H1 (cell line): ENCODE measurements around the gene UBR3. TPM values are rescaled to one million over a fixed set of nuclear protein-coding genes. Genes with fewer than 3 reads are reported as not detected.

Experiments
- CTCF ChIA-PET: fragments of 300-600 bp; sonication (Branson Sonifier 250); formaldehyde crosslinking; loops from one replicate; lab custom pipeline; 2021; ENCODE audit not compliant: partially characterized antibody; lab: Charles Lee
- POLR2A ChIA-PET: fragments of 300-600 bp; sonication (Branson Sonifier 250); formaldehyde crosslinking; loops from one replicate; lab custom pipeline; 2021; ENCODE audit warnings: inconsistent platforms; ENCODE audit not compliant: partially characterized antibody; lab: Charles Lee
- DNase-seq, 2 experiments: peaks; one replicate each; pipeline versions ENCODE4 v3.0.0 to v3.0.0-alpha.2; 2010 to 2022; ENCODE audit warnings: low spot score in 2 of 2, low read depth in 1 of 2, mixed read lengths in 1 of 2
- FAIRE-seq: peaks from 2 replicates; lab custom pipeline; 2011; peaks lifted over from hg19 to GRCh38; lab: Jason Lieb, UNC
- H2AFZ ChIP-seq: 2 replicates; pipeline ENCODE4 v1.8.1; 2012; ENCODE audit warnings: low read length, inconsistent platforms
- H2AK5ac ChIP-seq: 2 replicates; pipeline ENCODE4 v1.6.1; 2013; ENCODE audit warnings: low read depth, low read length
- H2BK120ac ChIP-seq: replicated peaks from 2 replicates; pipeline ENCODE3; 2013; ENCODE audit warnings: low read depth, low read length, inconsistent platforms
- H2BK12ac ChIP-seq: 2 replicates; pipeline ENCODE4 v1.6.1; 2013; ENCODE audit warnings: low read depth, low read length
- H2BK15ac ChIP-seq: 2 replicates; pipeline ENCODE4 v1.6.1; 2013; ENCODE audit warnings: low read length
- H2BK20ac ChIP-seq: 2 replicates; pipeline ENCODE4 v1.6.1; 2013; ENCODE audit warnings: low read length
- H2BK5ac ChIP-seq: 2 replicates; pipeline ENCODE4 v1.6.1; 2013; ENCODE audit warnings: low read depth, low read length
- H3K14ac ChIP-seq: 2 replicates; pipeline ENCODE4 v1.6.1; 2013; ENCODE audit warnings: inconsistent platforms; ENCODE audit not compliant: insufficient read length
- H3K18ac ChIP-seq: 2 replicates; pipeline ENCODE4 v1.6.1; 2013; ENCODE audit warnings: low read length; ENCODE audit errors: extremely low read depth
- H3K23ac ChIP-seq: 2 replicates; pipeline ENCODE4 v1.6.1; 2013; ENCODE audit warnings: inconsistent platforms; ENCODE audit not compliant: insufficient read length
- H3K23me2 ChIP-seq: 2 replicates; pipeline ENCODE4 v1.6.1; 2013; ENCODE audit warnings: low read depth, low read length
- H3K27ac ChIP-seq: 2 replicates; pipeline ENCODE4 v1.6.1; 2011; ENCODE audit warnings: low read depth, low read length, inconsistent platforms
- H3K27me3 ChIP-seq, 4 experiments: replicated peaks in 1 of 4; 1 replicate in 1 of 4; 2 replicates in 3 of 4; pipeline versions ENCODE4 v1.6.1 to v1.8.1; 2011 to 2013; ENCODE audit warnings: low read length in 3 of 4, mild to moderate bottlenecking in 3 of 4, inconsistent platforms in 2 of 4, mixed read lengths in 2 of 4, moderate library complexity in 1 of 4; ENCODE audit not compliant: control insufficient read depth in 3 of 4, insufficient read depth in 3 of 4; ENCODE audit errors: extremely low read depth in 1 of 4
- H3K36me3 ChIP-seq, 4 experiments: 2 replicates each; pipeline versions ENCODE4 v1.6.1 to v1.8.1; 2011 to 2013; ENCODE audit warnings: mild to moderate bottlenecking in 4 of 4, low read length in 3 of 4, moderate library complexity in 2 of 4, control low read depth in 1 of 4, inconsistent platforms in 1 of 4; ENCODE audit not compliant: insufficient read depth in 4 of 4, control insufficient read depth in 2 of 4
- H3K4ac ChIP-seq: replicated peaks from 2 replicates; pipeline ENCODE3; 2013; ENCODE audit warnings: low read length, low read depth, mixed read lengths, inconsistent platforms; ENCODE audit not compliant: insufficient read length
- H3K4me1 ChIP-seq, 4 experiments: replicated peaks in 1 of 4; 1 replicate in 1 of 4; 2 replicates in 3 of 4; pipeline versions ENCODE4 v1.6.1 to v1.8.1; 2011 to 2013; ENCODE audit warnings: low read length in 3 of 4, inconsistent platforms in 2 of 4, mixed read lengths in 1 of 4; ENCODE audit not compliant: insufficient read depth in 4 of 4, control insufficient read depth in 3 of 4
- H3K4me2 ChIP-seq, 2 experiments: 2 replicates each; pipeline versions ENCODE4 v1.6.1 to v1.8.1; 2011 to 2013; ENCODE audit warnings: low read depth in 2 of 2, low read length in 2 of 2, control low read depth in 1 of 2, inconsistent platforms in 1 of 2, mild to moderate bottlenecking in 1 of 2; ENCODE audit not compliant: insufficient read depth in 1 of 2
- H3K4me3 ChIP-seq, 4 experiments: fragments of 200-600, 300-600 bp in 1 of 4; sonication (generic), shearing (Covaris generic), sonication (Bioruptor Twin) in 1 of 4; 2 replicates each; pipeline versions ENCODE4 v1.5.1 to v1.8.1; 2011 to 2016; ENCODE audit warnings: low read length in 4 of 4, low read depth in 3 of 4, control low read depth in 2 of 4, inconsistent platforms in 2 of 4, mild to moderate bottlenecking in 2 of 4, mixed read lengths in 1 of 4, moderate library complexity in 1 of 4; ENCODE audit not compliant: insufficient read depth in 2 of 4; ENCODE audit errors: extremely low read depth in 1 of 4
- H3K56ac ChIP-seq: replicated peaks from 2 replicates; pipeline ENCODE3; 2013; ENCODE audit warnings: low read depth, mild to moderate bottlenecking, mixed read lengths, low read length, inconsistent platforms; ENCODE audit not compliant: insufficient read length
- H3K79me1 ChIP-seq: 2 replicates; pipeline ENCODE4 v1.6.1; 2013; ENCODE audit warnings: low read depth, low read length, control low read depth
- H3K79me2 ChIP-seq, 2 experiments: 2 replicates each; pipeline versions ENCODE4 v1.6.1 to v1.8.1; 2012 to 2013; ENCODE audit warnings: low read length in 2 of 2, mild to moderate bottlenecking in 2 of 2, inconsistent platforms in 1 of 2; ENCODE audit not compliant: insufficient read depth in 2 of 2, control insufficient read depth in 1 of 2
- H3K9ac ChIP-seq, 4 experiments: replicated peaks in 1 of 4; 1 replicate in 1 of 4; 2 replicates in 3 of 4; pipeline versions ENCODE4 v1.6.1 to v1.8.1; 2011 to 2013; ENCODE audit warnings: low read depth in 3 of 4, low read length in 3 of 4, control low read depth in 2 of 4, mild to moderate bottlenecking in 2 of 4, moderate library complexity in 2 of 4, inconsistent platforms in 1 of 4; ENCODE audit errors: extremely low read depth in 1 of 4
- H3K9me3 ChIP-seq, 2 experiments: 2 replicates each; pipeline versions ENCODE4 v1.6.1 to v1.8.1; 2012 to 2013; ENCODE audit warnings: mild to moderate bottlenecking in 2 of 2, moderate library complexity in 2 of 2, control low read depth in 1 of 2, inconsistent platforms in 1 of 2, low read depth in 1 of 2, low read length in 1 of 2, mixed read lengths in 1 of 2; ENCODE audit not compliant: insufficient read depth in 2 of 2
- H4K20me1 ChIP-seq, 2 experiments: replicated peaks in 1 of 2; 2 replicates each; pipeline versions ENCODE3 to v1.8.1; 2011 to 2013; ENCODE audit warnings: inconsistent platforms in 2 of 2, low read length in 2 of 2, mild to moderate bottlenecking in 1 of 2; ENCODE audit not compliant: insufficient read depth in 2 of 2, control insufficient read depth in 1 of 2
- H4K5ac ChIP-seq: 2 replicates; pipeline ENCODE4 v1.6.1; 2013; ENCODE audit warnings: low read length, low read depth, mixed read lengths, inconsistent platforms; ENCODE audit not compliant: insufficient read length
- H4K8ac ChIP-seq: 2 replicates; pipeline ENCODE4 v1.8.0; 2013; ENCODE audit warnings: mild to moderate bottlenecking, moderate library complexity, low read length, inconsistent platforms; ENCODE audit not compliant: insufficient read depth; ENCODE audit errors: extremely low read depth
- H4K91ac ChIP-seq: replicated peaks from 2 replicates; pipeline ENCODE3; 2013; ENCODE audit warnings: low read length, mixed read lengths, inconsistent platforms; ENCODE audit not compliant: insufficient read length
- BCL11A ChIP-seq, 2 experiments: IDR thresholded peaks; one replicate each; pipeline ENCODE4 v1.6.1; 2011; ENCODE audit warnings: low read depth in 2 of 2, low read length in 2 of 2, mild to moderate bottlenecking in 2 of 2
- CHD1 ChIP-seq: IDR thresholded peaks from 2 replicates; pipeline ENCODE4 v1.6.1; 2012; ENCODE audit warnings: low read depth, low read length, improper control_type of control experiment
- HDAC2 ChIP-seq, 2 experiments: fragments of 300-600 bp in 1 of 2; sonication (generic) in 1 of 2; IDR thresholded peaks; 2 replicates each; pipeline ENCODE4 v1.6.1; 2011 to 2012; ENCODE audit warnings: low read depth in 2 of 2, low read length in 2 of 2, mild to moderate bottlenecking in 2 of 2, moderate library complexity in 2 of 2, borderline replicate concordance in 1 of 2, inconsistent platforms in 1 of 2
- PHF8 ChIP-seq: fragments of 200-600 bp; sonication (generic); conservative IDR thresholded peaks from 2 replicates; pipeline ENCODE4 v1.7.1; 2012; ENCODE audit warnings: low read depth, mild to moderate bottlenecking, inconsistent platforms, low read length, moderate library complexity
- POLR2A ChIP-seq, 2 experiments: IDR thresholded peaks; 1 replicate in 1 of 2; 2 replicates in 1 of 2; pipeline ENCODE4 v1.6.1; 2011; ENCODE audit warnings: low read depth in 2 of 2, low read length in 2 of 2, mild to moderate bottlenecking in 2 of 2; ENCODE audit errors: control extremely low read depth in 1 of 2
- RAD21 ChIP-seq, 2 experiments: IDR thresholded peaks in 1 of 2; conservative IDR thresholded peaks in 1 of 2; 2 replicates each; pipeline ENCODE4 v1.6.1; 2011; ENCODE audit warnings: low read depth in 2 of 2, low read length in 2 of 2, improper control_type of control experiment in 1 of 2, inconsistent platforms in 1 of 2, mild to moderate bottlenecking in 1 of 2, moderate library complexity in 1 of 2
- RXRA ChIP-seq: IDR thresholded peaks from 2 replicates; pipeline ENCODE4 v1.6.1; 2011; ENCODE audit warnings: low read depth, mild to moderate bottlenecking, low read length, moderate library complexity; ENCODE audit not compliant: insufficient read depth
- SP1 ChIP-seq: IDR thresholded peaks from 2 replicates; pipeline ENCODE4 v1.6.1; 2011; ENCODE audit warnings: low read depth, low read length
- SP2 ChIP-seq: IDR thresholded peaks from 2 replicates; pipeline ENCODE4 v1.6.1; 2012; ENCODE audit warnings: mild to moderate bottlenecking, low read length, inconsistent platforms
- TAF1 ChIP-seq: IDR thresholded peaks from 2 replicates; pipeline ENCODE4 v1.6.1; 2011; ENCODE audit warnings: mild to moderate bottlenecking, low read depth, low read length
- TBP ChIP-seq: IDR thresholded peaks from 2 replicates; pipeline ENCODE4 v1.6.1; 2011; ENCODE audit warnings: low read depth, low read length, improper control_type of control experiment
- WGBS, 2 experiments: shearing (Covaris generic) in 1 of 2; methylation state at CpG; one replicate each; pipeline versions ENCODE4 v1.1.6 to v1.1.7; 2013 to 2015; ENCODE audit warnings: low lambda C conversion rate in 2 of 2, mixed read lengths in 2 of 2, inconsistent platforms in 1 of 2, low coverage in 1 of 2, missing lambda C conversion rate in 1 of 2; ENCODE audit not compliant: insufficient replicate concordance in 2 of 2, insufficient coverage in 1 of 2, insufficient read length in 1 of 2; ENCODE audit errors: extremely low coverage in 1 of 2, missing lambda C conversion rate in 1 of 2; 5-methylcytosine and 5-hydroxymethylcytosine counted together
- polyA plus RNA-seq, 7 experiments: library from polyadenylated mRNA; depleted of rRNA in 3 of 7; stranded (reverse) in 5 of 7; unstranded in 2 of 7; fragments of >200 nt in 5 of 7; fragments of 200-250 nt in 2 of 7; gene quantifications; 1 replicate in 5 of 7; 2 replicates in 1 of 7; 4 replicates in 1 of 7; pipeline versions ENCODE4 v1.2.1 to v1.2.3, GENCODE V29; 2011 to 2013; ENCODE audit warnings: missing spikeins in 2 of 7, mixed read lengths in 2 of 7
- total RNA-seq: library from RNA; stranded (reverse); fragmentation: NEBNext Ultra II Directional; extraction: Animal tissue kit (Norgen Biotek cat#: 25700); gene quantifications from 2 replicates; pipeline ENCODE4 v1.2.1, GENCODE V29; 2021
- TF ChIP-seq, protein P1 (sequence below): IDR thresholded peaks from 2 replicates; pipeline ENCODE4 v1.6.1; 2011; ENCODE audit warnings: low read length, improper control_type of control experiment

UBR3 gene
- total and polyA plus RNA-seq, 2 of the 8 experiments (the other 6 are each of a cell fraction or from before 2014, with no cell fraction given): 3.7 to 17.7 TPM

DNA sequence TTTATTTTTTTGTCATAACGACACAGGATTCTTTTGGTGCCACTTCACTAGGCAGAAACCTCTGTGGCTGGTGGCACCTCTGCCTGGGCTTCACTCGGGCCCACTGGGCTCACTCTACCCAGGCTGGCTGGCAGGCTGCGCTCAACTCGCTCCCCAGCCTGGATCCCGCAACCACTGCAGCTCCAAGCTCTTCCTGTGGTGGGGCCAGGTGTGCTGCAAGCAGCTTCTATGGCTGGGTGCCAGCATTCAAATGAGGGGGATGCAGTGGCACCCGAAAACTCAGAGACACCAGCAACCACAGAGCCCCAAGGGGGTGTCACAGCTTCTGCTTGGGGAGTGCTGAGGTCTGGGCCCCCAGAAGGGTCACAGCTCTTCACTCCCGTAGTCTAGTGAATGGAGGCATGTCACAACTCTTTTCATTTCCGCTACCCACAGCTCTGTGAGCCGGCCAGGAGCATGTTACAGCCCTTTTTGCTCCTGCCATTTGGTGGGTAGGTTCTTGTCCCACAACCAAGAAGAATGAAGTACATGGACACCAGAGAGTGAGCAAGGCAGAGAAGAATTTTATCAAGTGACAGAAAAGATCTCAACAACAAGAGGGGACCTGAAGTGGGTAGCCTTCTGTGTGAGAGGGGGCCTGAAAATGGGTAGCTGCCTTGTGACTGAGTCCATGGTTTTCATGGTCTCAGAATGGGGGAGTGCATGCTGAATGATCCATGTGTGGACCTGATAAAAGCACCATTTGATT, 170.1 kb downstream of the UBR3 start:
- H2BK12ac ChIP-seq: no peak overlapping the region
- no peaks in the 10 kb centered on the region for H3K79me1 ChIP-seq
- no peak overlapping the region for H3K14ac ChIP-seq
- DNase-seq (no peak), FAIRE-seq (no peak)
- no peak overlapping the region for H3K4ac ChIP-seq
- no peaks in the 10 kb centered on the region for H3K23me2 ChIP-seq
- no peak overlapping the region for H2AK5ac ChIP-seq
- H3K9ac ChIP-seq: no peak overlapping the region
- H3K79me2 ChIP-seq: no peaks in the 10 kb centered on the region
- H3K36me3 ChIP-seq: peaks cover 0 to 4% (median 0%) of the 10 kb centered on the region in 4 experiments; a peak in 1 of 8 replicates
- H3K4me1 ChIP-seq: no peaks in the 10 kb centered on the region
- no peaks in the 10 kb centered on the region for H3K27me3 ChIP-seq
- H3K4me2 ChIP-seq: no peak overlapping the region
- no peak overlapping the region for H2BK5ac ChIP-seq
- no peak overlapping the region for H3K18ac ChIP-seq
- 86% methylated on average over 9 of the region's 9 CpGs; no CpG with 5 or more reads in 1 of the 2 experiments for WGBS, 2 experiments
- POLR2A ChIA-PET: no interaction called here
- H3K9me3 ChIP-seq: no peaks in the 10 kb centered on the region
- no peak overlapping the region for H3K4me3 ChIP-seq
- CTCF ChIA-PET: interaction anchor here (1.6 kb wide), 1 partner anchor 39 kb away, joined by 4 read pairs; no protein-coding TSS in a partner anchor
- H4K8ac ChIP-seq: no peak overlapping the region
- no peak overlapping the region for H2BK20ac ChIP-seq
- no peak overlapping the region for H3K27ac ChIP-seq
- no peak overlapping the region for H4K5ac ChIP-seq
- no peak overlapping the region for H3K56ac ChIP-seq
- no peak overlapping the region for H4K91ac ChIP-seq
- no peak overlapping the region for H2AFZ ChIP-seq
- no peaks in the 10 kb centered on the region for H4K20me1 ChIP-seq
- no peak overlapping the region for H2BK15ac ChIP-seq
- no peak overlapping the region for H2BK120ac ChIP-seq
- no peak overlapping the region for H3K23ac ChIP-seq
- TF ChIP-seq PHF8 (no peak), TAF1 (no peak), RAD21 (IDR thresholded peaks at IDR 0.05 in 1 of 2, conservative IDR thresholded peaks at IDR 0.05 in 1 of 2; ENCODE audit: low read depth in 2 of 2, low read length in 2 of 2) (no peak), POLR2A (IDR thresholded peaks at IDR 0.05; ENCODE audit: control extremely low read depth in 1 of 2, low read depth in 2 of 2, low read length in 2 of 2) (no peak), SP2 (no peak), SP1 (no peak), RXRA (no peak), BCL11A (IDR thresholded peaks at IDR 0.05; ENCODE audit: low read depth in 2 of 2, low read length in 2 of 2) (no peak), TBP (no peak), CHD1 (no peak), HDAC2 (IDR thresholded peaks at IDR 0.05; ENCODE audit: borderline replicate concordance in 1 of 2, low read depth in 2 of 2, low read length in 2 of 2) (no peak)
- TF ChIP-seq, protein P1, sequence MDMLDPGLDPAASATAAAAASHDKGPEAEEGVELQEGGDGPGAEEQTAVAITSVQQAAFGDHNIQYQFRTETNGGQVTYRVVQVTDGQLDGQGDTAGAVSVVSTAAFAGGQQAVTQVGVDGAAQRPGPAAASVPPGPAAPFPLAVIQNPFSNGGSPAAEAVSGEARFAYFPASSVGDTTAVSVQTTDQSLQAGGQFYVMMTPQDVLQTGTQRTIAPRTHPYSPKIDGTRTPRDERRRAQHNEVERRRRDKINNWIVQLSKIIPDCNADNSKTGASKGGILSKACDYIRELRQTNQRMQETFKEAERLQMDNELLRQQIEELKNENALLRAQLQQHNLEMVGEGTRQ: no peak
